Right atrium auricular region (tissue), 2 donors: Measurements from ENCODE around the gene BCO2. TPM values are rescaled to one million over a fixed set of nuclear protein-coding genes. Genes with fewer than 3 reads are reported as not detected.
"Not testable (repeated sequence)": the region's sequence is repeated elsewhere in the genome, so short reads cannot be mapped to it uniquely, and the experiment has no call there.

Source experiments
- DNase-seq: peaks from one replicate; pipeline ENCODE4 v3.0.0-alpha.2; 2019; ENCODE audit warnings: low spot score
- H3K27ac ChIP-seq, 2 donors: fragments of 200-600 bp; sonication (generic); 1 replicate in 1 of 2; 2 replicates in 1 of 2; pipeline ENCODE4 v1.5.1; 2016 to 2019
- H3K27me3 ChIP-seq, 2 donors: fragments of 200-600 bp; sonication (generic); one replicate each; pipeline versions ENCODE4 v1.5.1 to v1.6.0; 2017 to 2019
- H3K36me3 ChIP-seq: fragments of 200-600 bp; sonication (generic); one replicate; pipeline ENCODE4 v1.5.1; 2016
- H3K4me1 ChIP-seq, 2 donors: fragments of 200-600 bp; sonication (generic); one replicate each; pipeline versions ENCODE4 v1.5.1 to v1.6.0; 2017 to 2019
- H3K4me3 ChIP-seq, 2 donors: fragments of 200-600 bp; sonication (generic); 1 replicate in 1 of 2; 2 replicates in 1 of 2; pipeline ENCODE4 v1.5.1; 2017 to 2019; ENCODE audit warnings: mild to moderate bottlenecking in 1 of 2, moderate library complexity in 1 of 2
- H3K9me3 ChIP-seq, 2 donors: fragments of 200-600 bp; sonication (generic); one replicate each; pipeline ENCODE4 v1.5.1; 2019
- CTCF ChIP-seq, 2 donors: fragments of 200-600 bp; sonication (generic); IDR thresholded peaks; one replicate each; pipeline ENCODE4 v1.5.1; 2019; ENCODE audit warnings: antibody characterized with exemption in 2 of 2
- total RNA-seq, 2 donors: library from RNA; depleted of rRNA; stranded (reverse); fragments of >200 nt; gene quantifications; one replicate each; pipeline ENCODE4 v1.1.0, GENCODE V29; 2016

BCO2 gene
- total RNA-seq, 2 donors from 2014 or later: 40.6 to 44.7 TPM

- DNase-seq: no peak
- H3K4me3 ChIP-seq: no peak overlapping the region
- no peaks in the 10 kb centered on the region for H3K4me1 ChIP-seq
- H3K36me3 ChIP-seq: peaks cover 27% of the 10 kb centered on the region
- H3K27me3 ChIP-seq: no peaks in the 10 kb centered on the region
- no peaks in the 10 kb centered on the region for H3K9me3 ChIP-seq
- no peak for TF ChIP-seq CTCF (IDR thresholded peaks at IDR 0.05)
- no peak overlapping the region for H3K27ac ChIP-seq
Observed at GRCh38 chr11:112196519-112197087, 21.3 kb downstream of the BCO2 start.

GRCh38 chr11:112199101-112199500 is 23.8 kb downstream of the BCO2 start:
- H3K4me1 ChIP-seq, DNase-seq, H3K27me3 ChIP-seq, H3K9me3 ChIP-seq, H3K27ac ChIP-seq, H3K4me3 ChIP-seq: not testable (repeated sequence)
- peaks cover 32% of the 10 kb centered on the region for H3K36me3 ChIP-seq

GRCh38 chr11:112200252-112200651 is 24.9 kb downstream of the BCO2 start:
- Histone ChIP-seq H3K9me3 (no peaks in the 10 kb centered on the region), H3K27me3 (no peaks in the 10 kb centered on the region), H3K36me3 (peaks cover 28% of the 10 kb centered on the region), H3K4me1 (no peaks in the 10 kb centered on the region), H3K4me3 (no peak overlapping the region), H3K27ac (no peak overlapping the region)
- TF ChIP-seq CTCF (IDR thresholded peaks at IDR 0.05): no peak
- no peak for DNase-seq

- DNase-seq: no peak
- peaks cover 18% of the 10 kb centered on the region for H3K36me3 ChIP-seq
Observed at GRCh38 chr11:112206071-112206470, 30.8 kb downstream of the BCO2 start.

GRCh38 chr11:112210890-112211289 is 35.6 kb downstream of the BCO2 start:
- TF ChIP-seq CTCF (IDR thresholded peaks at IDR 0.05): no peak
- peaks cover 0 to 7% of the 10 kb centered on the region in 2 donors for H3K4me1 ChIP-seq
- DNase-seq: no peak
- H3K9me3 ChIP-seq: no peaks in the 10 kb centered on the region
- no peak overlapping the region for H3K27ac ChIP-seq
- H3K27me3 ChIP-seq: no peaks in the 10 kb centered on the region
- peaks cover 15% of the 10 kb centered on the region for H3K36me3 ChIP-seq
- no peak overlapping the region for H3K4me3 ChIP-seq

More at GRCh38 chr11:112206071-112206470, 30.8 kb downstream of the BCO2 start:
- no peaks in the 10 kb centered on the region for H3K4me1 ChIP-seq
- H3K27me3 ChIP-seq: no peaks in the 10 kb centered on the region
- no peak overlapping the region for H3K4me3 ChIP-seq
- H3K9me3 ChIP-seq: no peaks in the 10 kb centered on the region
- no peak overlapping the region for H3K27ac ChIP-seq
- TF ChIP-seq CTCF (IDR thresholded peaks at IDR 0.05): no peak

- Histone ChIP-seq H3K27me3 (no peaks in the 10 kb centered on the region), H3K9me3 (no peaks in the 10 kb centered on the region), H3K4me3 (no peak overlapping the region), H3K4me1 (peaks cover 0 to 7% of the 10 kb centered on the region in 2 donors), H3K27ac (no peak overlapping the region), H3K36me3 (peaks cover 15% of the 10 kb centered on the region)
- no peak for DNase-seq
- no peak for TF ChIP-seq CTCF (IDR thresholded peaks at IDR 0.05)
Observed at GRCh38 chr11:112211536-112211935, 36.2 kb downstream of the BCO2 start.
